ENCODE measurements around the gene GPC3.

Gene GPC3

GRCh38 chrX:133681897-133682296 lies 303.5 kb downstream of the GPC3 start:
- DNase-seq (ENCODE audit: low read depth in 2 of 2): no peak

GRCh38 chrX:133681421-133681820 lies 304.0 kb downstream of the GPC3 start:
- no peak for DNase-seq (ENCODE audit: low read depth in 2 of 2)

- no peak for DNase-seq (ENCODE audit: low read depth in 2 of 2)
Observed at GRCh38 chrX:133677123-133678063, 308.0 kb downstream of the GPC3 start.

DNA sequence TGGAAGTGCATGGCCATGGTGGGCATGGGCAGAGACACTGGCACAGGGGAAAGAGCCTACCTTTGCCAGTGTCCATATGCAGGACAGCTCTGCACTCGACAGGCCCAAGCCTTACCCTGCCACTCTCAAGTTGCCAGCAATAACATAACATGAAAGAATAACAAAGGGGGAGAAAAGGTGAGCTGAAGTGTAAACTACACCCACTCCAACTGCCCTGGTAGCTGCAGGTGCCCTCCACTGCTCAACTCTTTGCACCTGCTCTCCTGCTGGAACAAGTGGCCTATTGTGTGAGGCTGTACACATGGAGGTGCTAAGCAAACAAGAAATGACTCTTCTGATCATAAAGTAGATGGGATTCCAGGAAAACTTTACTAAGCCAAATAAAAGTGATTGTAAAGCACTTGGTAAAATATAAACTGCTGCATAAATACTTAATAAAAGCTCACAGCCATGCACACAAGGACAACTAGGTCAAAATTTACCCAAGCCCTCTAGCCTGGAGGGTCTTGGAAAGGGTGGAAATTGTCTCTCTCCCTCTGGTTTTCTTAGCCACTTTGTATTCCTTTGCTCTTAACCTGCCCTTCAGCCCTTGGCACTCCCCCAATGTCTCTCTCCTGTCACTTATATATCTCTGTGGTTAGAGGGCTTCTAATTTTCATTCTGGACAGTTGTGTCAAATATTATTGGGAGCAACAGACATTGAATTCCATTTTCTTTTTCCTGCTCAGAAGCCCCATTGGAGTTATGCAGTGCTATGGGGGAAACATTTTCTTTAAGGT lies 308.9 kb downstream of the GPC3 start:
- DNase-seq (ENCODE audit: low read depth in 2 of 2): no peak

- no peak for DNase-seq (ENCODE audit: low read depth in 2 of 2)
Observed at GRCh38 chrX:133674726-133675470, 310.5 kb downstream of the GPC3 start.

GRCh38 chrX:133670383-133670782 lies 315.0 kb downstream of the GPC3 start:
- no peak for DNase-seq (ENCODE audit: low read depth in 2 of 2)

DNA sequence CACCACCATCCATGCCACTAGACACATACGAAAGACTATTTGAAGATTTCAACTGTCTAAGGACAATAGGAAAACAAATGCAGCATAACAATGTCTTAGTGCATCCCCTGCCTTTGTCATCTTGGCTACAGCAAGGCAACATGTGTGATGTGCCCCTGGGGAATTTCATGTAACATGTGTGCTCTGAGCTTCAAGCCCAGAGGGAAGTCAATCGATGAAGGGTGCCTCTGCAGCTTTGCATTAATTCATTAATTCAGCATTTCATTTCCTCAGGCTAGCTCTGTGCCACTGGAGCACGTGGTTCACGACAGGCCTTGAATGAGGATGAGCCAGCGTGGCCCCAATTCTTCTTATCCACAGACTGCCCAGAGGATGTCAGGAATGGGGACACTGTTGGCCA lies 316.2 kb downstream of the GPC3 start:
- DNase-seq (ENCODE audit: low read depth in 2 of 2): no peak

DNA sequence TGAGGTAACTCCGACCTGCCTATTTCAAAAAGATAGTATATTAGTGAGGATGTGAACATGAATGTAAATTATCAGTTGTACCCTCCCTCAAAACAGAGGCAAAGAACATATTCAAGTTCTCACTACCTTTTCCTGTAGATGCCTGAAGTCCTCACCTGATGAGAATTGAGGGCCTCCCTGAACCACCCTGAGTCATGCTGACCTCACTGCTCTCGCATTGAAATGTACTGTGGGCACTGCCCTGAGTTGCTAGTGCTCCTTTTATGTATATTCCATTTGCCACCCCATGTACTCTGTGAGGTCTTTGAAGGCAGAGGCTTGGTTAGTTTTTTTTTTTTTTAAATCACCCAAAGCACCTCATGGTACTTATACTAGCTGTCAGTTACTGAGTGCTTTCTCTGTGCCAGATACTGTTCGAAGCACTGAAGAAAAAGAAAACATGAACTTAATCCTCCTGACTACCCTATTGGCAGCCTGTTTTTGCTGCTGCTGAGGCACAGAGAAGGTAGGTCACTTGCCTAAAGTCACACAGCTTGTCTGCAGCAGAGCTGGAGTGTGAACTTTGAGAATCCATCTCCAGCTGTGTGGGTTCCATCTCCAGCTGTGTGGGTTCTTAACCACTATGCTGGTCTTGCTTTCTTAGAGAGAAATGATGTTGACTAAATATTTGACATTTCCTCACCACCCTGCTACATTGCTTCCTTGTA lies 317.0 kb downstream of the GPC3 start:
- DNase-seq (ENCODE audit: low read depth in 2 of 2): no peak

GRCh38 chrX:133666256-133666655 lies 319.1 kb downstream of the GPC3 start:
- no peak for DNase-seq (ENCODE audit: low read depth in 2 of 2)

DNA sequence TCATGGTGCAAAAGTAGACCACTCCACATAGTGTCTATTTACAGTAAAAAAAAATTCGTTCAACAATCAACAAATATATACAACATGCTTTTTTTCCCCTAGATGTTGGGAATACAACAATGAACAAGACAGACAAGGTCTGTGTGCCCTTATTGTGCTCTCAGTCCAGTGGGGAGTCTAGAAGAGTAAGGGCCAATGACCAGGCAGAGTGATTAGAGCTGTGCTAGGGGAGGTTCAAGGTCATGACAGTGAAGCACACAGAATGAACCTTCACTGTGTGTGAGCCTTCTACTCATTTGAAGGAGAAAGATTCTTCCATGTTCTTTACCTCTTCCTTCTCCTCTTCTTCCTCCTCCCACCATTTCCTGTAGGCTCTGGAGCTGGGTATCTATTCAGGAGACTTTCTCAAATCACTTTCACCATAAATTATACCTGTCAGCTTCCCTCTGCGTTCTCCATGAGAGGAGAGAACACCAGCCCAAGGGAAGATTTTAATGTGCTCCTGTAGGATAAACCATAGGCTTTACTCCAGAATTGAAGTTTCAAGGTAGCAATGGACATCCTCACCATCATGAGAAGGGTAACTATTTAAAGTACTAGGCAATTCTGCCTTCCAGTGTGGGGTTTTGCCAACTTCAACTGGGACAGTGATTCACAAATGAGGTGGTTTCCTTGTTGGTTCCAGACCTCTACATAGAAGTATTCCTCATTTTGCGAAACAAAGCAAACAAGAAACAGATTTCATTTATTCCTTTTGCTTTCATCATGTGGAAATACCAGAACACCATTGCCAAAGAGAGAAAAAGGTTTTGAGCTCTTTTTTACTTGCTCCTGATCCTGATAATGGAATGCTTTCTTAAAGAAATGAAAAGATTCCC lies 323.2 kb downstream of the GPC3 start:
- DNase-seq (ENCODE audit: low read depth in 2 of 2): no peak

- no peak for DNase-seq (ENCODE audit: low read depth in 2 of 2)
Observed at GRCh38 chrX:133660281-133660680, 325.1 kb downstream of the GPC3 start.

- no peak for DNase-seq (ENCODE audit: low read depth in 2 of 2)
Observed at GRCh38 chrX:133658293-133658911, 327.0 kb downstream of the GPC3 start.

DNA sequence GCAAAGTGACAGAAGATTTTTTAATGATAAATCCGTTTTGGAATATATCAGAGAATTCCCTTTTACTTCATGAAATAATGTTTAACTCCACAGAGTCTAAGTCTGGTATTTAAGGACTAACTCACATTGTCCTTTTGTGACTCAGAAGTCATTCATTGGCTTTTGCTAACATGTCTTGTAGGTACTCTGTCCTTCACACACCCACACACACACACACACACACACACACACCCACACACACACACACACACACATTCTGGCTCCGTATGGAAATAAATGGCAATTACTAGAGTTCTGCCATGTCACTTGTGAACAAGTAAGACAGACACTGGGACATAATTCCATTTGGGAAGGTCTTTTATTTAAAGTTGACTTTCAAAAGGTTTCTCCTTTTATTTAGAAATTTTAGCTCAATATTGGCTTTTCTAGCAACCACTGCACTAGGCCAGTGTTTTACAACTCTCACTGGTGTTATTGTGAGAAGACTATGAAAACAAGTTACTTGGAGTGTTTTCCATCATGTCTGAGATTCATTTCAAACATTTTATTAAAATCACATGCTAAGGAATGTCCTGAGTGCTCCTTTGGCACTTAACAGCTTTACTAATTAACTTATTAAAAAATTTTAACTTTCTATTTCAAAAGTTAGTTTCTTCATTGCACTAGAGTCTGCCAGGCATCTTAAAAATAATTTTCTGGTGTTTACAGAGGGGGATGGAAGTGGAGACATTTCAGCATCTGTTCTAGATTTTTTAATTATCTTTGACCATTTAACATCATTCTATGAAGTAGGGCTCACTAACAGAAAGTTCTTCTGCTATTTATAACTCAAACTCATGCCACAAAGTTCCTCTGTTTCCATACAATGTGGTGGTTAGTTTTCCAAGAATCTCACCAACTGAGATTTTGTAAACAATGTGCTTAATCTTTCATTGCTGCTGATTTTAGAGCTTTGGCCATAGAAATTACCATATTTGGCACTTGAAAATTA lies 329.8 kb downstream of the GPC3 start:
- DNase-seq (ENCODE audit: low read depth in 2 of 2): no peak

- DNase-seq (ENCODE audit: low read depth in 2 of 2): no peak
Observed at GRCh38 chrX:133654811-133655210, 330.6 kb downstream of the GPC3 start.

DNA sequence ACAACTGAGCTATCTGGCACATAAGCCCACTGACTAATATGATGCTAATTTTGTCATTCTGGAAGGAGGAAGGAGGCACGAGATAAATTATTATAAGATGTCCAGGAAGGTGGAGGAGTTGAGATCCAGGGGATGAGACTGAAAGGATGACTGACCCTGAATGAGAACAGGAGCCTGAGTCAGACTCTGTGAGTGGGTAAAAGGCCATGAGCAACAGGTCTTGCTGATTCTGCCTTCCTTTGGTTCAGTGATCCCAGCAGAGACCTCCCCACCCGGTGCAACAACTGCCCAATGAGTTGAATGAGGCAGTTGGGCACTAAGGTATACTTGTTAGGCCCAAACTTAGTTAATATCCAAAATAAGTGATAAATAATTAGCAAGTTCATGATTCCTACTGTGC lies 332.0 kb downstream of the GPC3 start:
- DNase-seq (ENCODE audit: low read depth in 2 of 2): no peak

- no peak for DNase-seq (ENCODE audit: low read depth in 2 of 2)
Observed at GRCh38 chrX:133652185-133652584, 333.2 kb downstream of the GPC3 start.

- no peak for DNase-seq (ENCODE audit: low read depth in 2 of 2)
Observed at GRCh38 chrX:133650239-133650638, 335.2 kb downstream of the GPC3 start.

- DNase-seq (ENCODE audit: low read depth in 2 of 2): no peak
Observed at GRCh38 chrX:133649651-133650050, 335.7 kb downstream of the GPC3 start.

DNA sequence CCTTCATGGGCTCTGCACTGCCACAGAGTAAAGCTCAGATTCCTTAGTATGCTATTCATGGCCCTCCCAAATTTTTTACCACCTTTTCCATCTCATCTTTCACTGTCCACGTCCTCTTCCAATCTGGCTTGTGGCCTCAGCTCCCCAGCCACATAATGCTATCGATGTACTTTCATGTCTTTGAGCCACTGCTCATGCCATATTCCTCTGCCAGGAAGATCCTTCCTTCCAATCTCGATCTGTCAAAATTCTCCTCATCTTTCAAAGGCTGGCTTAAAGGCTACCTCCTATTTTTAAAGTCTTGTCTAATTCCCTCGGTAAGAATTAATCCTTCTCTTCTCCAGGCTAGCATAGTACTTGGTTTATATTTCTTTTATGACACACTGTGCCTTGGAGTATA lies 336.8 kb downstream of the GPC3 start:
- DNase-seq (ENCODE audit: low read depth in 2 of 2): no peak
